H1 (cell line): ENCODE measurements around the gene BAIAP2L2. TPM values are rescaled to one million over a fixed set of nuclear protein-coding genes. Genes with fewer than 3 reads are reported as not detected.

Experiments
- CTCF ChIA-PET: fragments of 300-600 bp; sonication (Branson Sonifier 250); formaldehyde crosslinking; loops from one replicate; lab custom pipeline; 2021; ENCODE audit not compliant: partially characterized antibody; lab: Charles Lee
- POLR2A ChIA-PET: fragments of 300-600 bp; sonication (Branson Sonifier 250); formaldehyde crosslinking; loops from one replicate; lab custom pipeline; 2021; ENCODE audit warnings: inconsistent platforms; ENCODE audit not compliant: partially characterized antibody; lab: Charles Lee
- DNase-seq, 2 experiments: peaks; one replicate each; pipeline versions ENCODE4 v3.0.0 to v3.0.0-alpha.2; 2010 to 2022; ENCODE audit warnings: low spot score in 2 of 2, low read depth in 1 of 2, mixed read lengths in 1 of 2
- FAIRE-seq: peaks from 2 replicates; lab custom pipeline; 2011; peaks lifted over from hg19 to GRCh38; lab: Jason Lieb, UNC
- H2AFZ ChIP-seq: 2 replicates; pipeline ENCODE4 v1.8.1; 2012; ENCODE audit warnings: low read length, inconsistent platforms
- H2AK5ac ChIP-seq: 2 replicates; pipeline ENCODE4 v1.6.1; 2013; ENCODE audit warnings: low read depth, low read length
- H2BK120ac ChIP-seq: replicated peaks from 2 replicates; pipeline ENCODE3; 2013; ENCODE audit warnings: low read depth, low read length, inconsistent platforms
- H2BK12ac ChIP-seq: 2 replicates; pipeline ENCODE4 v1.6.1; 2013; ENCODE audit warnings: low read depth, low read length
- H2BK15ac ChIP-seq: 2 replicates; pipeline ENCODE4 v1.6.1; 2013; ENCODE audit warnings: low read length
- H2BK20ac ChIP-seq: 2 replicates; pipeline ENCODE4 v1.6.1; 2013; ENCODE audit warnings: low read length
- H2BK5ac ChIP-seq: 2 replicates; pipeline ENCODE4 v1.6.1; 2013; ENCODE audit warnings: low read depth, low read length
- H3K14ac ChIP-seq: 2 replicates; pipeline ENCODE4 v1.6.1; 2013; ENCODE audit warnings: inconsistent platforms; ENCODE audit not compliant: insufficient read length
- H3K18ac ChIP-seq: 2 replicates; pipeline ENCODE4 v1.6.1; 2013; ENCODE audit warnings: low read length; ENCODE audit errors: extremely low read depth
- H3K23ac ChIP-seq: 2 replicates; pipeline ENCODE4 v1.6.1; 2013; ENCODE audit warnings: inconsistent platforms; ENCODE audit not compliant: insufficient read length
- H3K23me2 ChIP-seq: 2 replicates; pipeline ENCODE4 v1.6.1; 2013; ENCODE audit warnings: low read depth, low read length
- H3K27ac ChIP-seq: 2 replicates; pipeline ENCODE4 v1.6.1; 2011; ENCODE audit warnings: low read depth, low read length, inconsistent platforms
- H3K27me3 ChIP-seq, 4 experiments: replicated peaks in 1 of 4; 1 replicate in 1 of 4; 2 replicates in 3 of 4; pipeline versions ENCODE4 v1.6.1 to v1.8.1; 2011 to 2013; ENCODE audit warnings: low read length in 3 of 4, mild to moderate bottlenecking in 3 of 4, inconsistent platforms in 2 of 4, mixed read lengths in 2 of 4, moderate library complexity in 1 of 4; ENCODE audit not compliant: control insufficient read depth in 3 of 4, insufficient read depth in 3 of 4; ENCODE audit errors: extremely low read depth in 1 of 4
- H3K36me3 ChIP-seq, 4 experiments: 2 replicates each; pipeline versions ENCODE4 v1.6.1 to v1.8.1; 2011 to 2013; ENCODE audit warnings: mild to moderate bottlenecking in 4 of 4, low read length in 3 of 4, moderate library complexity in 2 of 4, control low read depth in 1 of 4, inconsistent platforms in 1 of 4; ENCODE audit not compliant: insufficient read depth in 4 of 4, control insufficient read depth in 2 of 4
- H3K4ac ChIP-seq: replicated peaks from 2 replicates; pipeline ENCODE3; 2013; ENCODE audit warnings: low read length, low read depth, mixed read lengths, inconsistent platforms; ENCODE audit not compliant: insufficient read length
- H3K4me1 ChIP-seq, 4 experiments: replicated peaks in 1 of 4; 1 replicate in 1 of 4; 2 replicates in 3 of 4; pipeline versions ENCODE4 v1.6.1 to v1.8.1; 2011 to 2013; ENCODE audit warnings: low read length in 3 of 4, inconsistent platforms in 2 of 4, mixed read lengths in 1 of 4; ENCODE audit not compliant: insufficient read depth in 4 of 4, control insufficient read depth in 3 of 4
- H3K4me2 ChIP-seq, 2 experiments: 2 replicates each; pipeline versions ENCODE4 v1.6.1 to v1.8.1; 2011 to 2013; ENCODE audit warnings: low read depth in 2 of 2, low read length in 2 of 2, control low read depth in 1 of 2, inconsistent platforms in 1 of 2, mild to moderate bottlenecking in 1 of 2; ENCODE audit not compliant: insufficient read depth in 1 of 2
- H3K4me3 ChIP-seq, 4 experiments: fragments of 200-600, 300-600 bp in 1 of 4; sonication (generic), shearing (Covaris generic), sonication (Bioruptor Twin) in 1 of 4; 2 replicates each; pipeline versions ENCODE4 v1.5.1 to v1.8.1; 2011 to 2016; ENCODE audit warnings: low read length in 4 of 4, low read depth in 3 of 4, control low read depth in 2 of 4, inconsistent platforms in 2 of 4, mild to moderate bottlenecking in 2 of 4, mixed read lengths in 1 of 4, moderate library complexity in 1 of 4; ENCODE audit not compliant: insufficient read depth in 2 of 4; ENCODE audit errors: extremely low read depth in 1 of 4
- H3K56ac ChIP-seq: replicated peaks from 2 replicates; pipeline ENCODE3; 2013; ENCODE audit warnings: low read depth, mild to moderate bottlenecking, mixed read lengths, low read length, inconsistent platforms; ENCODE audit not compliant: insufficient read length
- H3K79me1 ChIP-seq: 2 replicates; pipeline ENCODE4 v1.6.1; 2013; ENCODE audit warnings: low read depth, low read length, control low read depth
- H3K79me2 ChIP-seq, 2 experiments: 2 replicates each; pipeline versions ENCODE4 v1.6.1 to v1.8.1; 2012 to 2013; ENCODE audit warnings: low read length in 2 of 2, mild to moderate bottlenecking in 2 of 2, inconsistent platforms in 1 of 2; ENCODE audit not compliant: insufficient read depth in 2 of 2, control insufficient read depth in 1 of 2
- H3K9ac ChIP-seq, 4 experiments: replicated peaks in 1 of 4; 1 replicate in 1 of 4; 2 replicates in 3 of 4; pipeline versions ENCODE4 v1.6.1 to v1.8.1; 2011 to 2013; ENCODE audit warnings: low read depth in 3 of 4, low read length in 3 of 4, control low read depth in 2 of 4, mild to moderate bottlenecking in 2 of 4, moderate library complexity in 2 of 4, inconsistent platforms in 1 of 4; ENCODE audit errors: extremely low read depth in 1 of 4
- H3K9me3 ChIP-seq, 2 experiments: 2 replicates each; pipeline versions ENCODE4 v1.6.1 to v1.8.1; 2012 to 2013; ENCODE audit warnings: mild to moderate bottlenecking in 2 of 2, moderate library complexity in 2 of 2, control low read depth in 1 of 2, inconsistent platforms in 1 of 2, low read depth in 1 of 2, low read length in 1 of 2, mixed read lengths in 1 of 2; ENCODE audit not compliant: insufficient read depth in 2 of 2
- H4K20me1 ChIP-seq, 2 experiments: replicated peaks in 1 of 2; 2 replicates each; pipeline versions ENCODE3 to v1.8.1; 2011 to 2013; ENCODE audit warnings: inconsistent platforms in 2 of 2, low read length in 2 of 2, mild to moderate bottlenecking in 1 of 2; ENCODE audit not compliant: insufficient read depth in 2 of 2, control insufficient read depth in 1 of 2
- H4K5ac ChIP-seq: 2 replicates; pipeline ENCODE4 v1.6.1; 2013; ENCODE audit warnings: low read length, low read depth, mixed read lengths, inconsistent platforms; ENCODE audit not compliant: insufficient read length
- H4K8ac ChIP-seq: 2 replicates; pipeline ENCODE4 v1.8.0; 2013; ENCODE audit warnings: mild to moderate bottlenecking, moderate library complexity, low read length, inconsistent platforms; ENCODE audit not compliant: insufficient read depth; ENCODE audit errors: extremely low read depth
- H4K91ac ChIP-seq: replicated peaks from 2 replicates; pipeline ENCODE3; 2013; ENCODE audit warnings: low read length, mixed read lengths, inconsistent platforms; ENCODE audit not compliant: insufficient read length
- ASH2L ChIP-seq: fragments of 200-600, 300-600 bp; sonication (generic); IDR thresholded peaks from one replicate; pipeline ENCODE4 v1.7.1; 2017; ENCODE audit warnings: low read length
- HDAC6 ChIP-seq: IDR thresholded peaks from one replicate; pipeline ENCODE4 v1.7.1; 2012; ENCODE audit warnings: low read depth, mild to moderate bottlenecking, inconsistent platforms, low read length, moderate library complexity
- JUN ChIP-seq: IDR thresholded peaks from 2 replicates; pipeline ENCODE4 v1.6.1; 2011; ENCODE audit warnings: low read depth, mild to moderate bottlenecking, improper control_type of control experiment, low read length
- KDM5A ChIP-seq: fragments of 200-600 bp; IDR thresholded peaks from 2 replicates; pipeline ENCODE4 v1.7.1; 2012; ENCODE audit warnings: mild to moderate bottlenecking, low read length, inconsistent platforms, mixed read lengths
- NRF1 ChIP-seq: IDR thresholded peaks from 2 replicates; pipeline ENCODE4 v1.6.1; 2011; ENCODE audit warnings: mild to moderate bottlenecking, low read depth, low read length, improper control_type of control experiment
- POU5F1 ChIP-seq: IDR thresholded peaks from 2 replicates; pipeline ENCODE4 v1.6.1; 2011; ENCODE audit warnings: low read depth, mild to moderate bottlenecking, low read length, moderate library complexity
- RXRA ChIP-seq: IDR thresholded peaks from 2 replicates; pipeline ENCODE4 v1.6.1; 2011; ENCODE audit warnings: low read depth, mild to moderate bottlenecking, low read length, moderate library complexity; ENCODE audit not compliant: insufficient read depth
- SRF ChIP-seq: IDR thresholded peaks from 2 replicates; pipeline ENCODE4 v1.6.1; 2011; ENCODE audit warnings: mild to moderate bottlenecking, low read depth, low read length, moderate library complexity
- TEAD4 ChIP-seq: IDR thresholded peaks from 2 replicates; pipeline ENCODE4 v1.6.1; 2012; ENCODE audit warnings: low read depth, low read length, inconsistent platforms, mixed read lengths
- WGBS, 2 experiments: shearing (Covaris generic) in 1 of 2; methylation state at CpG; one replicate each; pipeline versions ENCODE4 v1.1.6 to v1.1.7; 2013 to 2015; ENCODE audit warnings: low lambda C conversion rate in 2 of 2, mixed read lengths in 2 of 2, inconsistent platforms in 1 of 2, low coverage in 1 of 2, missing lambda C conversion rate in 1 of 2; ENCODE audit not compliant: insufficient replicate concordance in 2 of 2, insufficient coverage in 1 of 2, insufficient read length in 1 of 2; ENCODE audit errors: extremely low coverage in 1 of 2, missing lambda C conversion rate in 1 of 2; 5-methylcytosine and 5-hydroxymethylcytosine counted together
- polyA plus RNA-seq, 7 experiments: library from polyadenylated mRNA; depleted of rRNA in 3 of 7; stranded (reverse) in 5 of 7; unstranded in 2 of 7; fragments of >200 nt in 5 of 7; fragments of 200-250 nt in 2 of 7; gene quantifications; 1 replicate in 5 of 7; 2 replicates in 1 of 7; 4 replicates in 1 of 7; pipeline versions ENCODE4 v1.2.1 to v1.2.3, GENCODE V29; 2011 to 2013; ENCODE audit warnings: missing spikeins in 2 of 7, mixed read lengths in 2 of 7
- total RNA-seq: library from RNA; stranded (reverse); fragmentation: NEBNext Ultra II Directional; extraction: Animal tissue kit (Norgen Biotek cat#: 25700); gene quantifications from 2 replicates; pipeline ENCODE4 v1.2.1, GENCODE V29; 2021
- TF ChIP-seq, protein P1 (sequence below): IDR thresholded peaks from 2 replicates; pipeline ENCODE4 v1.6.1; 2012; ENCODE audit warnings: inconsistent platforms

Gene BAIAP2L2
- total and polyA plus RNA-seq, 2 of the 8 experiments (the other 6 are each of a cell fraction or from before 2014, with no cell fraction given): 5.4 to 10.0 TPM

DNA sequence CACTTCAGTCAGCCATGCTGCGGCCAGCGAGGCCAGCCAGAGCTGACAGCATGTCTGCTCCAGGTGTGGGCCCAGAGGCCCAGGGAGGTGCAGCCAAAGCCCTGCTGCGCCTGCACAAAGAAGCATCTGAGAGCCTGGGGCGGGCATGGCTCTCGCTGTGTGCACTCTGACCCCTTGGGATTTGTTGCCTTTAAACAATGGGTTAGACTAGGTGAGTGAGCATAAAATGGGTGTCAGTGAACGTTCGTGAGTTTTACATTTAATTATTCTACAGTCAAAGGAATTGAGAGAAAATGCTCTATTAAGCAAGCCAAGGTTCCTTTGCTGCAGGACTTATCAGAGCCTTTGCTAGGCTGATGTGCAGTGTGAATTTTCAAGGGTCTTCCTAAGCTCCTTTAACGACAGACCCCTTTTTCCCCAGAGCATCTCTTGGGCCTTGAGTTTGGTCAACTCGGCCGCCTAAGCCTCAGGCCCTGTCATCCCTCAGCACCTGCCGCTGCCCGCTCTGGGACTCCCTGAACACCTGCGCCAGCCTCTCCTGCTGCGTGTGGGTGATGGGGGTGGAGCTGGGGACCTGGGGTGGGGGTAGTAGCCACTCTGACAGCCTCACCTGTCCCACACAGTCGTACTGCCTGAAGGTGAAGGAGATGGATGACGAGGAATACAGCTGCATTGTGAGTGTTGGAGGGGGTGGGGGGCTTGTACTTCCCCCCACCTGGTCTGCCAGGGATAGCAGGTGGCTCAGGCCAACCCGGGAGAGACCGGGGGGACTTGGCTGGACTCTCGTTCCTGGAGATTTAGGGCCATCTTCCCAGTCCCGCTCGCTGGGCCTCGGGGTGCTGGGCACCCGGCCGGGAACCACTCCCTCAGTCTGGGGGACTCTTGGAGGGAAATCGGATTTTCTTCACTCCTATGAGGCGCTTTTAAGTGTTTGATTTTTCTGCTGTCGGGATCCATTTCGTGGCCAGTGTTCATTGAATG is 37.0 kb downstream of the BAIAP2L2 start:
- Histone ChIP-seq H2AK5ac (no peak overlapping the region), H3K4me3 (no peak overlapping the region), H3K4ac (no peak overlapping the region), H3K36me3 (peaks cover 3 to 13% (median 8%) of the 10 kb centered on the region in 4 experiments; a peak in 7 of 8 replicates), H3K9me3 (no peaks in the 10 kb centered on the region), H4K20me1 (peaks cover 0 to 6% of the 10 kb centered on the region in 2 experiments), H2BK12ac (no peak overlapping the region), H4K8ac (no peak overlapping the region), H3K4me2 (no peak overlapping the region), H4K91ac (no peak overlapping the region), H3K27ac (no peak overlapping the region), H3K9ac (no peak overlapping the region), H4K5ac (no peak overlapping the region), H3K79me2 (no peaks in the 10 kb centered on the region), H2BK15ac (no peak overlapping the region), H2AFZ (no peak overlapping the region), H3K27me3 (no peaks in the 10 kb centered on the region), H2BK5ac (no peak overlapping the region), H2BK20ac (no peak overlapping the region), H3K4me1 (no peaks in the 10 kb centered on the region), H3K14ac (no peak overlapping the region), H3K18ac (no peak overlapping the region), H3K79me1 (no peaks in the 10 kb centered on the region), H3K23me2 (no peaks in the 10 kb centered on the region), H2BK120ac (no peak overlapping the region), H3K23ac (no peak overlapping the region), H3K56ac (no peak overlapping the region)
- POLR2A ChIA-PET: interaction anchor here (0.6 to 1.6 kb wide), 6 partner anchors 11 to 130 kb away, joined by 3 to 5 read pairs (median 4); partner anchors contain the start of genes PICK1 and SLC16A8
- CTCF ChIA-PET: interaction anchor here (0.5 to 12.5 kb wide), 24 partner anchors 8 to 544 kb away, joined by 3 to 264 read pairs (median 4); partner anchors contain the start of genes PICK1 and SLC16A8
- DNase-seq (no peak), FAIRE-seq (no peak)
- no peak for TF ChIP-seq ASH2L
- no peak for TF ChIP-seq POU5F1
- TF ChIP-seq NRF1: no peak
- TF ChIP-seq SRF: no peak
- no peak for TF ChIP-seq HDAC6
- TF ChIP-seq RXRA: no peak
- TF ChIP-seq, protein P1, sequence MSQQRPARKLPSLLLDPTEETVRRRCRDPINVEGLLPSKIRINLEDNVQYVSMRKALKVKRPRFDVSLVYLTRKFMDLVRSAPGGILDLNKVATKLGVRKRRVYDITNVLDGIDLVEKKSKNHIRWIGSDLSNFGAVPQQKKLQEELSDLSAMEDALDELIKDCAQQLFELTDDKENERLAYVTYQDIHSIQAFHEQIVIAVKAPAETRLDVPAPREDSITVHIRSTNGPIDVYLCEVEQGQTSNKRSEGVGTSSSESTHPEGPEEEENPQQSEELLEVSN: no peak
- TF ChIP-seq KDM5A: no peak
- no peak for TF ChIP-seq JUN
- TF ChIP-seq TEAD4: no peak
- WGBS, 2 experiments: 89% methylated on average over 27 of the region's 28 CpGs; no CpG with 5 or more reads in 1 of the 2 experiments
